Stimulated activated CD8-positive, alpha-beta memory T cell treated with anti-CD3 and anti-CD28 coated beads, Interleukin-12 subunit alpha, Interleukin-12 subunit beta, amount 100 ng/mL, for 24 hours (primary cell): ENCODE measurements around the gene ALG9.

Source experiments
- DNase-seq: peaks from one replicate; pipeline ENCODE4 v3.0.0-alpha.2; 2020; ENCODE audit errors: extremely low read depth

Gene ALG9

GRCh38 chr11:111835665-111836064 is 35.7 kb downstream of the ALG9 start:
- no peak for DNase-seq

GRCh38 chr11:111834432-111835163 is 36.8 kb downstream of the ALG9 start:
- no peak for DNase-seq

- no peak for DNase-seq
Measured at GRCh38 chr11:111833524-111833923, 37.9 kb downstream of the ALG9 start.

GRCh38 chr11:111829185-111829968 is 42.0 kb downstream of the ALG9 start:
- DNase-seq = no peak

- no peak for DNase-seq
Measured at GRCh38 chr11:111826322-111826950, 44.9 kb downstream of the ALG9 start.

GRCh38 chr11:111823629-111824028 is 47.8 kb downstream of the ALG9 start:
- DNase-seq = no peak

- DNase-seq = no peak
Measured at GRCh38 chr11:111823131-111823530, 48.2 kb downstream of the ALG9 start.

GRCh38 chr11:111819829-111820237 is 51.5 kb downstream of the ALG9 start:
- no peak for DNase-seq

GRCh38 chr11:111819161-111819828 is 52.1 kb downstream of the ALG9 start:
- no peak for DNase-seq

GRCh38 chr11:111815489-111815888 is 55.9 kb downstream of the ALG9 start:
- no peak for DNase-seq

GRCh38 chr11:111814557-111815320 is 56.6 kb downstream of the ALG9 start:
- DNase-seq = no peak

GRCh38 chr11:111814106-111814505 is 57.3 kb downstream of the ALG9 start:
- DNase-seq = no peak

GRCh38 chr11:111812211-111812610 is 59.2 kb downstream of the ALG9 start:
- DNase-seq = no peak

- DNase-seq = no peak
Measured at GRCh38 chr11:111811445-111811844, 59.9 kb downstream of the ALG9 start.

GRCh38 chr11:111808834-111809233 is 62.5 kb downstream of the ALG9 start:
- no peak for DNase-seq

- DNase-seq = no peak
Measured at GRCh38 chr11:111808063-111808588, 63.3 kb downstream of the ALG9 start.

GRCh38 chr11:111807076-111807475 is 64.3 kb downstream of the ALG9 start:
- DNase-seq = no peak

GRCh38 chr11:111801135-111801534 is 70.2 kb downstream of the ALG9 start:
- DNase-seq = no peak

GRCh38 chr11:111798279-111798678 is 73.1 kb downstream of the ALG9 start:
- no peak for DNase-seq

- DNase-seq = no peak
Measured at GRCh38 chr11:111797145-111797581, 74.2 kb downstream of the ALG9 start.

GRCh38 chr11:111796696-111797095 is 74.7 kb downstream of the ALG9 start:
- DNase-seq = no peak
